ENCODE data around the gene RERE. TPM values are rescaled to one million over a fixed set of nuclear protein-coding genes. Genes with fewer than 3 reads are reported as not detected.
"Not testable (repeated sequence)": the region's sequence is repeated elsewhere in the genome, so short reads cannot be mapped to it uniquely, and the experiment has no call there.

RERE gene
- total RNA-seq, 1 donor from 2014 or later = 80.3 TPM

- Histone ChIP-seq H3K4me3 (no peak overlapping the region), H3K27ac (no peak overlapping the region), H3K36me3 (no peaks in the 10 kb centered on the region), H3K27me3 (no peaks in the 10 kb centered on the region), H3K4me1 (peaks cover 36% of the 10 kb centered on the region), H3K9me3 (no peaks in the 10 kb centered on the region)
- TF ChIP-seq CTCF (IDR thresholded peaks at IDR 0.05) (no peak), POLR2AphosphoS5 (IDR thresholded peaks at IDR 0.05; ENCODE audit: insufficient read depth in 1 of 2, low read depth in 1 of 2) (no peak), POLR2A (IDR thresholded peaks at IDR 0.05) (no peak)
- no peak for DNase-seq (ENCODE audit: extremely low spot score in 2 of 2)
- intact Hi-C loops (cut with DNase I) = no loop called here
Observed at GRCh38 chr1:8595941-8596340, 221.5 kb downstream of the RERE start.

GRCh38 chr1:8595332-8595731 lies 222.1 kb downstream of the RERE start:
- TF ChIP-seq POLR2AphosphoS5 (IDR thresholded peaks at IDR 0.05; ENCODE audit: insufficient read depth in 1 of 2, low read depth in 1 of 2) (no peak), CTCF (IDR thresholded peaks at IDR 0.05) (no peak), POLR2A (IDR thresholded peaks at IDR 0.05) (no peak)
- no peaks in the 10 kb centered on the region for H3K36me3 ChIP-seq
- no peaks in the 10 kb centered on the region for H3K9me3 ChIP-seq
- intact Hi-C loops (cut with DNase I) = no loop called here
- DNase-seq (ENCODE audit: extremely low spot score in 2 of 2) = no peak
- H3K4me3 ChIP-seq = no peak overlapping the region
- no peaks in the 10 kb centered on the region for H3K27me3 ChIP-seq
- H3K4me1 ChIP-seq = peaks cover 38% of the 10 kb centered on the region
- no peak overlapping the region for H3K27ac ChIP-seq

- H3K27ac ChIP-seq; DNase-seq (ENCODE audit: extremely low spot score in 2 of 2); H3K36me3 ChIP-seq; H3K4me3 ChIP-seq; H3K9me3 ChIP-seq; H3K27me3 ChIP-seq; intact Hi-C loops (cut with DNase I): not testable (repeated sequence)
- H3K4me1 ChIP-seq = peaks cover 31% of the 10 kb centered on the region
Observed at GRCh38 chr1:8593292-8593691, 224.1 kb downstream of the RERE start.

- peak overlapping the region; percentile 24 for H3K27ac ChIP-seq
- no peak overlapping the region for H3K4me3 ChIP-seq
- no peaks in the 10 kb centered on the region for H3K36me3 ChIP-seq
- no peaks in the 10 kb centered on the region for H3K27me3 ChIP-seq
- no peak for TF ChIP-seq POLR2A (IDR thresholded peaks at IDR 0.05)
- no peak for TF ChIP-seq POLR2AphosphoS5 (IDR thresholded peaks at IDR 0.05; ENCODE audit: insufficient read depth in 1 of 2, low read depth in 1 of 2)
- TF ChIP-seq CTCF (IDR thresholded peaks at IDR 0.05) = no peak
- DNase-seq (ENCODE audit: extremely low spot score in 2 of 2) = no peak
- peaks cover 17% of the 10 kb centered on the region for H3K4me1 ChIP-seq
- intact Hi-C loops (cut with DNase I) = no loop called here
- no peaks in the 10 kb centered on the region for H3K9me3 ChIP-seq
Observed at GRCh38 chr1:8591569-8591968, 225.9 kb downstream of the RERE start.

- Histone ChIP-seq H3K27ac (peak overlapping the region; percentile 24), H3K4me3 (no peak overlapping the region), H3K27me3 (no peaks in the 10 kb centered on the region), H3K4me1 (peaks cover 10% of the 10 kb centered on the region), H3K9me3 (no peaks in the 10 kb centered on the region), H3K36me3 (no peaks in the 10 kb centered on the region)
- intact Hi-C loops (cut with DNase I) = no loop called here
- DNase-seq (ENCODE audit: extremely low spot score in 2 of 2) = no peak
- no peak for TF ChIP-seq POLR2AphosphoS5 (IDR thresholded peaks at IDR 0.05; ENCODE audit: insufficient read depth in 1 of 2, low read depth in 1 of 2)
- no peak for TF ChIP-seq POLR2A (IDR thresholded peaks at IDR 0.05)
- no peak for TF ChIP-seq CTCF (IDR thresholded peaks at IDR 0.05)
Observed at GRCh38 chr1:8590721-8591351, 226.6 kb downstream of the RERE start.
